Memory B cell (primary cell): ENCODE data around the gene LY86.

Experiments
- ATAC-seq: fragments of 150-1000 bp; cut with Tn5 transposase; 2 replicates; pipeline ENCODE4 v1.10.0; 2021; ENCODE audit warnings: low read depth, mild to moderate bottlenecking, moderate library complexity
- DNase-seq, 2 donors: peaks; one replicate each; pipeline ENCODE4 v3.0.0; 2022; ENCODE audit warnings: low spot score in 2 of 2
- H3K27ac Mint-ChIP-seq: one replicate; pipeline ENCODE4 v1.8.0; 2022; ENCODE audit warnings: mild to moderate bottlenecking, moderate library complexity, mixed read lengths
- H3K27me3 Mint-ChIP-seq: one replicate; pipeline ENCODE4 v1.8.0; 2022; ENCODE audit warnings: mixed read lengths
- H3K36me3 Mint-ChIP-seq: one replicate; pipeline ENCODE4 v1.8.0; 2022; ENCODE audit warnings: mild to moderate bottlenecking, mixed read lengths
- H3K4me1 Mint-ChIP-seq: one replicate; pipeline ENCODE4 v1.8.0; 2022; ENCODE audit warnings: mixed read lengths
- H3K4me3 Mint-ChIP-seq: one replicate; pipeline ENCODE4 v1.8.0; 2022; ENCODE audit warnings: mild to moderate bottlenecking, moderate library complexity, mixed read lengths
- H3K9me3 Mint-ChIP-seq: one replicate; pipeline ENCODE4 v1.8.0; 2022; ENCODE audit warnings: mixed read lengths

Gene LY86

DNA sequence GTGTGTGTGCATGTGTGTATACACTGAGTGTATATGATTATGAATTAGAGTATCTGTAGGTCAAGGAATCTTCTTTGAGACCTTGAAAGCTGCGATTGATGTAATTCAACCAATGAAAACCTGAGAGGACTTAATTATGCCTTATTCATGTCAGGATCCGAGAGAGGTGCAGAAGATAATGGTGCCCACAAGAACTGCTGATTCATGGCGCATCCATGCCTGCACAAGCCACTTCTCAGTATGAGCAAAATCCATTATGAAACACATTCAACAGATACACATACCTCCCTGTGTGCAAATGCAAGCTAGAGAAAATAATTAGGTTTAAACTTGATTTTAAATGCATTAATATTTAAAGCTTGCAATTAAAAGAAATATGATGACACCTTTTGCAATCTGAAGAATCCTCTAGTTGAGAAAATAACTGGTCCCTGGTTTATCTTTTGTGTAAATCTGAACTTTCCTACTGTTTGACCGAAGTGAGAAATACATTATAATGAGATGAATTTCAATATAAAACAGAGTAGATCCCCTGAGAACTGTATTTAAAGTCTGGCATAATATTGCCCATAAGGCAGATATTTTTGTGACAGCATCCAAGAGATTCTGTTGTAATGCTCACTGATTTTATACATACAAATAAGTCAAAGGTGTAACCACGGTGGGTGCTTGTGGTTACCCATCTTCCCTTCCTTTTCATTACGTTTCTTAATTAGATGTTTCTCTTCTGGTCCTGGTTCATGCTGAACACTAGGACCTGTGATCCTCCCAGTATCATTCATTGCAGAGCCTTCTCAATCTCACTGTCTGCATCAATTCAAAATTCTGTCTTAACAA lies 45.6 kb downstream of the LY86 start:
- H3K4me1 Mint-ChIP-seq: peaks cover 23% of the 10 kb centered on the region
- no peak overlapping the region for H3K4me3 Mint-ChIP-seq
- H3K36me3 Mint-ChIP-seq: peaks cover 37% of the 10 kb centered on the region
- no peaks in the 10 kb centered on the region for H3K9me3 Mint-ChIP-seq
- ATAC-seq (no peak), DNase-seq (no peak)
- peak overlapping the region; percentile 56 for H3K27ac Mint-ChIP-seq
- no peaks in the 10 kb centered on the region for H3K27me3 Mint-ChIP-seq

DNA sequence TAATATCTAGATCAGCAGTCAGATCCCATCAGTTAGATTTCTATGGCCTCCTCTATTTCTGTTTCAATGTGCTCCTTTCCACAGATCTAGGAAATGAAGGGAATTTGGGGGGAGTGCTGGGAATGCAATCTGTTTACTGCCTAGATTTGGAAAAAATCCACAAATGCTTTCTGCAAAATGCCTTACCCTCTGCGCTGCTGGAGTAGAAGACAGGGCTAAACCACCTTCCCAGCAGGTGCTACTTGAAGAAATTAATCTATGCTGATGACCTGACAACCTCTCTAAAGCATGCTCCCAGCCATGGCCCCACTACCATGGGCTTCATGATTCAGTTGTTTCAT lies 46.2 kb downstream of the LY86 start:
- H3K27ac Mint-ChIP-seq: peak overlapping the region; percentile 56
- DNase-seq (no peak), ATAC-seq (no peak)
- H3K4me3 Mint-ChIP-seq: no peak overlapping the region
- H3K36me3 Mint-ChIP-seq: peaks cover 42% of the 10 kb centered on the region
- no peaks in the 10 kb centered on the region for H3K9me3 Mint-ChIP-seq
- H3K4me1 Mint-ChIP-seq: peaks cover 25% of the 10 kb centered on the region
- H3K27me3 Mint-ChIP-seq: no peaks in the 10 kb centered on the region

DNA sequence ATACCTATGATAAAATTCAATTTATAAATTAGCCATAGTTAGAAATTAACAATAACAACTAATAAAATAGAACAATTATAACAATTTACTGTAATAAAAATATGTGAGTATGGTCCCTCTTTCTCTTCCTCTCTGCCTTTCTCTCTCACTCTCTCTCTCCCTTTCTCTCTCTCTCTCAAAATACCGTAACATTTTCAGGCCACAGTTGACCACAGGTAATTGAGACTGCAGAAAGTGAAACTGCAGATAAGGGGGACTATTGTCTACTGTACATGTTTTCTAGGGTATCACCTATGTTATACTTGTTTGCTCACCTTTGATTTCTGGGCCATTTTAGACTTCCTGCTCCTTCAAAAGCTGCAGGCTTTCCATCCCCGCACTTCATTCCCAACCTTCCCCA lies 46.8 kb downstream of the LY86 start:
- H3K27ac Mint-ChIP-seq: peak overlapping the region; percentile 35
- H3K4me3 Mint-ChIP-seq: no peak overlapping the region

DNA sequence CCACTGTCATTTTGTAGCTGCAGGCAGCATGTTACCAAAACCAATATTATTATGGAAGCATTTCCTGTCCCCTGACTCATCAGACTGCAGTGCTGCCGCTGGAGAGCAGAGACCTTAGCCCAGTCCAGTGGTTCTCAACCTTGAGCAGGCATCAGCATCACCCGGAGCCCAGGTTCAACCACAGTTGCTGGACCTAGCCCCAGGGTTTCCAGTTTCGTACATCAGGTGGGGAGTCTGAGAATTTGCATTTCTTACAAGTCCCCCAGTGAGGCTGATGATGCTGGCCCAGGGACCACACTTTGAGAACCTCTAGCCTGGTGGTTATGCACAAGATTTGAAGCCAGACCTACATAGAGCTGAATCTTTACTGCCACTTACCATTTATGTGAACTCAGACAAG lies 47.3 kb downstream of the LY86 start:
- ATAC-seq (no peak), DNase-seq (no peak)
- Mint-ChIP-seq H3K4me3 (no peak overlapping the region), H3K4me1 (peaks cover 25% of the 10 kb centered on the region), H3K27me3 (no peaks in the 10 kb centered on the region), H3K36me3 (peaks cover 42% of the 10 kb centered on the region), H3K9me3 (no peaks in the 10 kb centered on the region), H3K27ac (peak overlapping the region; percentile 35)

More for the DNA sequence above, 46.8 kb downstream of the LY86 start:
- Mint-ChIP-seq H3K27me3 (no peaks in the 10 kb centered on the region), H3K36me3 (peaks cover 42% of the 10 kb centered on the region), H3K4me1 (peaks cover 25% of the 10 kb centered on the region), H3K9me3 (no peaks in the 10 kb centered on the region)
- ATAC-seq (no peak), DNase-seq (no peak)

DNA sequence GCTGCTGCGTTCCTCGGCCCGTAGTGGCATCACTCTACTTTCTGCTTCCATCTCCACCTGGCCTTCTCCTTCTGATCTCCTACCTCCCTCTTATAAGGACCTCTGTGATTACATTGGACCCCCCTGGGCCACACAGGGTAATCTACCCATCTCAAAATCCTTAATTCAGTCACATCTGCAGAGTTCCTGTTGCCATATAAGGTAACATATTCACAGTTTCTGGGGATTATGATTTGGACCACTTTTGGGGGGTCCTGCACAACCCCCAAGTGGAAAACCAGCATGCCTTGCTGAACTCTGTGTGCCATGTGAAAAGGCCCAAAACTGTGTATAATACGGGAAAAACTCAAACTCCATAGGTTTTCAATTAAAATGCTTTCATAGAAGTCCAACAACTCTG lies 51.1 kb downstream of the LY86 start:
- Mint-ChIP-seq H3K27me3 (no peaks in the 10 kb centered on the region), H3K9me3 (no peaks in the 10 kb centered on the region), H3K36me3 (peaks cover 43% of the 10 kb centered on the region), H3K4me1 (peaks cover 23% of the 10 kb centered on the region), H3K4me3 (no peak overlapping the region), H3K27ac (no peak overlapping the region)
- DNase-seq: no peak
- no peak for ATAC-seq

DNA sequence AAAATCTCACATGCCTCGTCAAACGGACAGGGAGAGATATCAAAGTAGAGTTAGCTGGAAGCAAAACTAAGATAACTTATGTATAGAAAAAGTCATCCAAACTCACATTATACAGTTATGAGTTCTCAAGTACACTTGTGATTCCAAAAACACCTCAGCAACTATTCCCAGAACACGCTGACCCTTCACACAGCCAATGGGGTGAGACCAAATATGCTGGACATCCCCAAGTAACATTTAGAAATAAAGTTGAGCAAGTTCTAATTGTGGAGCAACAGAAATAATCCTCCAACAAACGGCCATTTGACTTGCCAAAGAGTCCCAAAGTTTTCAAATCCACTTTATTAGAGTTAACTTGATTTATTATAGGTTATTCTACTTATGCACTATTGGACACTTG lies 52.4 kb downstream of the LY86 start:
- DNase-seq (no peak), ATAC-seq (no peak)
- Mint-ChIP-seq H3K27ac (peak overlapping the region; percentile 42), H3K9me3 (no peaks in the 10 kb centered on the region), H3K4me3 (no peak overlapping the region), H3K27me3 (no peaks in the 10 kb centered on the region), H3K4me1 (peaks cover 14% of the 10 kb centered on the region), H3K36me3 (peaks cover 38% of the 10 kb centered on the region)

DNA sequence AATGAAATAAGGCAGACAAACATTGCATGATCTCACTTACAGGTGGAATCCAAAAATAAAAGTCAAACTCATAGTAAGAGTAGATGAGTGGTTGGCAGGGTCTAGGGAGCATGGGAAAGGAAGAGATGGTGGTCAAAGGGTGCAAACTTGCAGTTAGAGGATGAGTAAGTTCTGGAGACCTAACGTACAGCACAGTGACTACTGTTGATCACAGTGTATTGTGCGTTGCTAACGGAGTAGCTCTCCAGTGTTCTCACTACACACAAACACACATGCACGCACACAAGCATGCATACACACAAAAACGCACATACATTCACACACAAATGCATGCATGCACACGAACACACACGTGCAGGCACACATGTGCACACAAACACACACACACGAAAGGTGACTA lies 54.9 kb downstream of the LY86 start:
- DNase-seq (no peak), ATAC-seq (no peak)
- Mint-ChIP-seq H3K4me1 (peaks cover 7% of the 10 kb centered on the region), H3K27ac (peak overlapping the region; percentile 65), H3K9me3 (no peaks in the 10 kb centered on the region), H3K36me3 (peaks cover 31% of the 10 kb centered on the region), H3K27me3 (no peaks in the 10 kb centered on the region), H3K4me3 (no peak overlapping the region)

DNA sequence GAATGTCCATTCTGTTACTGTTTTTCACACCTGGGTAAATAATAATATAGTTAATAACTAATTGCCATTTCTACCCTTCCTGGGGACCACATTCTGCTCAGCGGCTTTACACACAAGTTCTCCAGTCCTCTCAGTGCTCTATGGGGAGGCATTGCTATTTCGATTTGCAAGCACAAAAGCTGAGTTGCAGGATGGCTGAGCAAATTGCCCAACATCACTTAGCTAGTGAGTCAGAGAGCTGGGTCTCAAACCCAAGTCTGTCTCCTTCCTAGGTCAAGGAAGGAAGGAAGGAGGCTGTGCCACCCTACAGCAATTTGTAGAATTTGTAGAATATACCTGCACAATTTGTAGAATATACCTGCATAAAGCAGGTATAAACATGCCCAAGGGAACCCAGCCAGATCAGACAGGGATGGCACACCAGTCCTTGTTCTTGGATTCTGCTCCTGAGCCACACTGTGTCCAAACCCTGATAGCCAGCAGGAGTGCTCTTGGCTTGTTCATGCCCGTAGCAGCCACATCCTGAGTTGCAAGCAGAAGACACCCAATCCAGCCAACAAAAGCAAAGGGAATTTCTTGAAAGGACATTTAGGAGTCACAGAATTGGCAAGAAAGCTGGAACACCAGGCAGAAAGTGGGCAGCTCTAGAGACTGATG lies 56.9 kb downstream of the LY86 start:
- ATAC-seq: no peak
- Mint-ChIP-seq H3K27me3 (no peaks in the 10 kb centered on the region), H3K9me3 (no peaks in the 10 kb centered on the region), H3K36me3 (peaks cover 36% of the 10 kb centered on the region), H3K4me1 (peaks cover 6% of the 10 kb centered on the region), H3K4me3 (no peak overlapping the region), H3K27ac (no peak overlapping the region)
- no peak for DNase-seq

DNA sequence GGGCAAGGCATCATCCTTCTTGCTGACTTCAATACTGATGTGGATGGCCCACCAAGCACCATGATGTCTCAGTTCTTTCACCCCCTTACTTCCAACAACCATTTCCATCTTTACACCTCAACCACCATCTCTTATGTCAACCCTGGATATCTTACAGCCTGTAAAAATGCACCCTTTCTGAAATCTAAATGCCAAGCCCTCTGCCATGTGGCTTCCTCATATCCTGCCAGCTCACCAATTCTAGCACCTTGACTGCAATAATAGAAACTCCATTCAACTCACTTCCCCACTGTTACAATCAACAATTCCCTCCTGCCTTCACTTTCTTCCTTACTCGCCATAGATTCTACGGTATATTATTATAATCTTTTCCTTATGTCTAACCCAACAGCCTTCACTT lies 57.9 kb downstream of the LY86 start:
- Mint-ChIP-seq H3K4me3 (no peak overlapping the region), H3K4me1 (peaks cover 6% of the 10 kb centered on the region), H3K27ac (no peak overlapping the region), H3K36me3 (peaks cover 37% of the 10 kb centered on the region), H3K9me3 (peaks cover 1% of the 10 kb centered on the region), H3K27me3 (no peaks in the 10 kb centered on the region)
- DNase-seq: no peak
- ATAC-seq: no peak

DNA sequence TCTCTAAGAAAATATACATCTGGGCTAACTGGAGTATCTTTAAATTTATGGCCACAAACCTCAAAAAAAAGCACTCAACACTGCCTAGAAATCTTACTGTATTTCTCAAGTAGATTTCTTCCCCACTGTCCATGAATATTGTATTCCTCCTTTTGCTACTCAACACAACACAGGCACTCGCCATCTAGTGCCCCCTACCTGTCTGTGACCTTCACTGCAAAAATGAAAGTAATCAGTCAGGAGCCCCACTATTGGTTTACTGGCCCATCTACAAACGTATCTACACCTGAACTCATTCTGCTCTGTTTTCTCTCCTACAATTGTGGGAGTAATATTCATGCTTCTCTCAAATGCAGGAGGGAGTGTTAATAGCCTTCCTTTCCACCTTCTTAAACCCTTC lies 58.3 kb downstream of the LY86 start:
- H3K27ac Mint-ChIP-seq: no peak overlapping the region
- peaks cover 6% of the 10 kb centered on the region for H3K4me1 Mint-ChIP-seq
- H3K4me3 Mint-ChIP-seq: no peak overlapping the region
- ATAC-seq (no peak), DNase-seq (no peak)
- H3K27me3 Mint-ChIP-seq: no peaks in the 10 kb centered on the region
- H3K9me3 Mint-ChIP-seq: peaks cover 1% of the 10 kb centered on the region
- peaks cover 36% of the 10 kb centered on the region for H3K36me3 Mint-ChIP-seq

DNA sequence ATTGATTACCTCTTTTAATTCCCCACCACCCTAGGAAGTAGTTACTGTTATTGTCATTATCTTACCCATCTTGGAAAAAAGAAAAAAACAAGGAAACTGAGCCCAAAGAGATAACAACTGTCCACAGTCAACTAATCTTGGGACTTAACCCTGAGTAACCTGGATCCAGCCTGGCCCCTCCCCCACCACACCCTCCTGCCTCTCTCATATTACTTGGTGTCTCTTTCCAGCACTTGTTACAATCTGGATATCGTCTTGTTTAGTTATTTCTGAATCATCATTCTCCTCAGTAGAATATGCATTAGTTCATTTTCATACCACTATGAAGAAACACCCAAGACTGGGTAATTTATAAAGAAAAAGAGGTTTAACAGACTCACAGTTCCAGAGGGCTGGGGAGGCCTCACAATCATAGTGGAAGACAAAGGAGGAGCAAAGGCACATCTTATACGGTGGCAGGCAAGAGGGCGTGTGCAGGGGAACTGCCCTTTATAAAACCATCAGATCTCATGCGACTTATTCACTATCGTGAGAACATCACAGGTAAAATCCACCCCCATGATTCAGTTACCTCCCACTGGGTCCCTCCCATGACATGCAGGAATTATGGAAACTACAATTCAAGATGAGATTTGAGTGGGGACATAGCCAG lies 60.3 kb downstream of the LY86 start:
- H3K4me1 Mint-ChIP-seq: no peaks in the 10 kb centered on the region
- no peak for DNase-seq
- H3K9me3 Mint-ChIP-seq: peaks cover 1% of the 10 kb centered on the region
- no peaks in the 10 kb centered on the region for H3K27me3 Mint-ChIP-seq
- ATAC-seq: no peak
- peaks cover 38% of the 10 kb centered on the region for H3K36me3 Mint-ChIP-seq
- no peak overlapping the region for H3K27ac Mint-ChIP-seq
- no peak overlapping the region for H3K4me3 Mint-ChIP-seq

DNA sequence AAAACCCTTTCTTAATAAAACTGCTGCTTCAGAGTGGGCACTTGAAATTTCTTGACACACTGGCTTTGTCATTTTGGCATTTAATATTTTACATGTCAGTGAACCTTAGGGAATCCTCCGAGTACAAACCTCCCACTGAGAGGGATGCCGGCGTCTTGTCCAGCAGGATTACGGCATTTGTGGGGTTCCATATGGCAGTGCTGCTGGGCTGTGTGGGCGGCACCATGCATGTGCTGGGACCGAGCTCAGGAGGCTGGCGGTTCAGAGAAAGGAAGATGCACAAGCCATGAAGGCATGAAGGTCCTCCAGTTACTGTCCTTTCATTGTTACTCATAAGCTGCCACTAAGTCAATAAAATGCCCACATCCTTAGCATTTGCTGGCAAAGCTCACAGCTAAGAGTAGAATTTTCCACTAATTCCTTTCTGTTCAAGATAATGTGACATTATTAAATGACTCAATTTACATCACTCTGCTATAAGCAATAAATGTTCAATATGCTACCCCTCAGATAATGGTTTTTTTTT lies 61.4 kb downstream of the LY86 start:
- Mint-ChIP-seq H3K27me3 (no peaks in the 10 kb centered on the region), H3K27ac (no peak overlapping the region), H3K4me3 (no peak overlapping the region), H3K36me3 (peaks cover 41% of the 10 kb centered on the region), H3K4me1 (peaks cover 4% of the 10 kb centered on the region), H3K9me3 (peaks cover 1% of the 10 kb centered on the region)
- DNase-seq: no peak
- ATAC-seq: no peak

DNA sequence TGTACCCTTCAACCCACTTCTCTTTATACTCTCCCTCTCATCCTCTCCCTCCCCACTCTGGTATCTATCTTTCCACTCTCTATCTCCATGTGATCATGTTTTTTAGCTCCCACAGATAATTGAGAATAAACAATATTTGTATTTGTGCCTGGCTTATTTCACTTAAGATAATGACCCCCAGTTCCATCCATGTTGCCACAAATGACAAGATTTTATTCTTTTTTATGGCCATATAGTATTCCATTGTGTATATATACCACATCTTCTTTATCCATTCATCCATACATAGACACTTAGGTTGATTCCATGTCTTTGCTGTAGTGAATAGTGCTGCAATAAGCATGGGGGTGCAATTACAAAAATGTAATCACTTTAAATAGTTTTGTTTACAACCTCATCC lies 62.3 kb downstream of the LY86 start:
- peaks cover 46% of the 10 kb centered on the region for H3K36me3 Mint-ChIP-seq
- H3K4me1 Mint-ChIP-seq: peaks cover 9% of the 10 kb centered on the region
- no peak overlapping the region for H3K27ac Mint-ChIP-seq
- ATAC-seq: no peak
- DNase-seq: no peak
- no peak overlapping the region for H3K4me3 Mint-ChIP-seq
- H3K27me3 Mint-ChIP-seq: no peaks in the 10 kb centered on the region
- H3K9me3 Mint-ChIP-seq: peaks cover 1% of the 10 kb centered on the region

DNA sequence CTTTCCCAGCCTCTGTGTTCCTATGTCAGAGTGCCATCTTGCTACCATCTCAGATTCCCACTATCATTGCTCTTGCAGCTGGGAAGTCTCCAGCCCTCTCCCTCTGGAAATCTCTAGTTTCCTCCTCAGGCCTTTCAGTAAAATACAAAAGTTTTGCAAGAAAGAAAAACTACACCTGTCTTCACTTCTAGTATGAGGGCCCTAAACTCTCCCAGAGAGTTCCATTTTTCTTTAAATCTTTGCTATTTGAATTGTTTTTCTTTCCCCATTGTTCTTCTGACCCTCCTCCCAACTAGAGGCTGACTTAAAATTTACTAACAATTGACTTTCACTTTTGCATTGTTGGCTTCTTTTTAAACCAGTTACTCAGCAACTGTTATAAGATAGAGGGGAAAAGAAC lies 62.8 kb downstream of the LY86 start:
- H3K27ac Mint-ChIP-seq: no peak overlapping the region

More for the DNA sequence above, 62.8 kb downstream of the LY86 start:
- no peak overlapping the region for H3K4me3 Mint-ChIP-seq
- DNase-seq (no peak), ATAC-seq (no peak)
- H3K4me1 Mint-ChIP-seq: peaks cover 11% of the 10 kb centered on the region
- peaks cover 48% of the 10 kb centered on the region for H3K36me3 Mint-ChIP-seq
- H3K9me3 Mint-ChIP-seq: peaks cover 1% of the 10 kb centered on the region
- no peaks in the 10 kb centered on the region for H3K27me3 Mint-ChIP-seq
